Measurements from ENCODE around the gene CFAP73.

- no peak for TF ChIP-seq CTCF (IDR thresholded peaks at IDR 0.05 in 4 of 5, conservative IDR thresholded peaks at IDR 0.05 in 1 of 5)
- no peak for TF ChIP-seq POLR2A (IDR thresholded peaks at IDR 0.05)
Observed at GRCh38 chr12:113145720-113146551, 3.6 kb upstream of the CFAP73 start.
